ENCODE measurements around the gene CEP170. TPM values are rescaled to one million over a fixed set of nuclear protein-coding genes. Genes with fewer than 3 reads are reported as not detected.

Gene CEP170
- total RNA-seq, 1 experiment from 2014 or later, result 94.7 TPM

- TF ChIP-seq ATF2 (CRISPR knock-in tag; IDR thresholded peaks at IDR 0.05; ENCODE audit: borderline replicate concordance, low read depth), result no peak
- no peak for TF ChIP-seq ZNF138 (CRISPR knock-in tag; conservative IDR thresholded peaks at IDR 0.05)
- TF ChIP-seq ZNF671 (CRISPR knock-in tag; IDR thresholded peaks at IDR 0.05), result no peak
- no peak for TF ChIP-seq E2F4 (CRISPR knock-in tag; IDR thresholded peaks at IDR 0.05; ENCODE audit: borderline replicate concordance, low read depth)
- TF ChIP-seq ZSCAN18 (CRISPR knock-in tag; IDR thresholded peaks at IDR 0.05), result no peak
- no peak for TF ChIP-seq ARID4B (CRISPR knock-in tag; IDR thresholded peaks at IDR 0.05; ENCODE audit: borderline replicate concordance)
- TF ChIP-seq MAX (CRISPR knock-in tag; IDR thresholded peaks at IDR 0.05), result no peak
- TF ChIP-seq AR (CRISPR knock-in tag; IDR thresholded peaks at IDR 0.05), result no peak
- no peak for TF ChIP-seq SMAD3 (CRISPR knock-in tag; IDR thresholded peaks at IDR 0.05; ENCODE audit: borderline replicate concordance)
Observed at GRCh38 chr1:243287123-243287460, 32.0 kb upstream of the CEP170 start (continued).

- Mint-ChIP-seq H3K4me3 (no peak overlapping the region), H3K27me3 (ENCODE audit: low read depth) (no peaks in the 10 kb centered on the region), H3K36me3 (peaks cover 5% of the 10 kb centered on the region; the same call in 1 of the 2 replicates), H3K4me1 (peaks cover 16% of the 10 kb centered on the region), H3K9me3 (no peaks in the 10 kb centered on the region), H3K27ac (no peak overlapping the region)
- ATAC-seq, result no peak
- ChIA-PET POLR2A (interaction anchor here (0.7 kb wide), 1 partner anchor 1385 kb away, joined by 5 read pairs; no protein-coding TSS in a partner anchor), CTCF (no interaction called here)
- DNase-seq (ENCODE audit: low spot score), result no peak
- TF ChIP-seq CREB1 (CRISPR knock-in tag; IDR thresholded peaks at IDR 0.05), result no peak
- no peak for TF ChIP-seq ZBTB21 (CRISPR knock-in tag; IDR thresholded peaks at IDR 0.05; ENCODE audit: borderline replicate concordance)
- no peak for TF ChIP-seq E2F5 (CRISPR knock-in tag; IDR thresholded peaks at IDR 0.05)
- TF ChIP-seq GTF2I (CRISPR knock-in tag; conservative IDR thresholded peaks at IDR 0.05), result no peak
- no peak for TF ChIP-seq GABPB1 (CRISPR knock-in tag; IDR thresholded peaks at IDR 0.05)
- no peak for TF ChIP-seq ZNF121 (CRISPR knock-in tag; IDR thresholded peaks at IDR 0.05)
- no peak for TF ChIP-seq ZNF138 (CRISPR knock-in tag; conservative IDR thresholded peaks at IDR 0.05)
- TF ChIP-seq TEAD1 (CRISPR knock-in tag; IDR thresholded peaks at IDR 0.05), result no peak
- TF ChIP-seq ZBTB43 (CRISPR knock-in tag; IDR thresholded peaks at IDR 0.05), result no peak
- no peak for TF ChIP-seq ELF4 (CRISPR knock-in tag; IDR thresholded peaks at IDR 0.05; ENCODE audit: low read depth)
Observed at GRCh38 chr1:243286409-243287122, 31.5 kb upstream of the CEP170 start.

All from WTC11 (cell line).